Gastrocnemius medialis (tissue), 4 donors: ENCODE measurements around the gene JAKMIP1.

Source experiments
- CTCF ChIP-seq, 5 experiments: fragments of 450-650 bp in 3 of 5; fragments of 200-600 bp in 2 of 5; sonication (generic) in 2 of 5; IDR thresholded peaks in 4 of 5; conservative IDR thresholded peaks in 1 of 5; 1 replicate in 4 of 5; 2 replicates in 1 of 5; pipeline ENCODE4 v1.5.1; 2016 to 2019; ENCODE audit warnings: antibody characterized with exemption in 5 of 5, mild to moderate bottlenecking in 3 of 5, moderate library complexity in 3 of 5
- POLR2A ChIP-seq, 2 donors: fragments of 450-650 bp; IDR thresholded peaks; one replicate each; pipeline ENCODE4 v1.6.1; 2017; ENCODE audit warnings: antibody characterized with exemption in 2 of 2, mild to moderate bottlenecking in 2 of 2, moderate library complexity in 2 of 2

GRCh38 chr4:6191448-6192130, 8.8 kb downstream of the JAKMIP1 start:
- TF ChIP-seq POLR2A (IDR thresholded peaks at IDR 0.05): no peak
- TF ChIP-seq CTCF (IDR thresholded peaks at IDR 0.05 in 4 of 5, conservative IDR thresholded peaks at IDR 0.05 in 1 of 5): no peak
